HG03565 (cell line): ENCODE results near the gene LRRC9.

Experiments used
- ATAC-seq: cut with Tn5 transposase; IDR thresholded peaks from one replicate; pipeline ENCODE4 v1.9.1; 2021; ENCODE audit warnings: mild to moderate bottlenecking, moderate library complexity; ENCODE audit not compliant: unreplicated experiment

LRRC9 gene

DNA sequence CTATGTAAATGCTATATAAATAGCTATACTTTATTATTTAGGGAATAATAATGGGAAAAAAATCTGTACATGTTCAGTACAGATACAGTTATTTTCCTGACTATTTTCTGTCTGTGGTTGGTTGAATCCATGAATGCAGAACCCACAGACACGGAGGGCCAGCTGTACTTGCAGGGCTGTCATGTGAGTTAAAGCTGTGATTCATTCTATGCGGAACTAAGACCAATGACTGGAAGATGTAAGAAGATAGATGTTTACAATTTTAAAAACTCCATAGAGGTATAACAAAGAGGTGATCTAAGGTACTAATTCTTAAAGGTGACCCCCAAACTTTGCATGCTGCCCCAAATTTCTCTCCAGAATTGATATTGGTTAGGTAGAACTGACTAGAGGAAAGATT lies 186.4 kb downstream of the LRRC9 start:
- ATAC-seq: no peak

DNA sequence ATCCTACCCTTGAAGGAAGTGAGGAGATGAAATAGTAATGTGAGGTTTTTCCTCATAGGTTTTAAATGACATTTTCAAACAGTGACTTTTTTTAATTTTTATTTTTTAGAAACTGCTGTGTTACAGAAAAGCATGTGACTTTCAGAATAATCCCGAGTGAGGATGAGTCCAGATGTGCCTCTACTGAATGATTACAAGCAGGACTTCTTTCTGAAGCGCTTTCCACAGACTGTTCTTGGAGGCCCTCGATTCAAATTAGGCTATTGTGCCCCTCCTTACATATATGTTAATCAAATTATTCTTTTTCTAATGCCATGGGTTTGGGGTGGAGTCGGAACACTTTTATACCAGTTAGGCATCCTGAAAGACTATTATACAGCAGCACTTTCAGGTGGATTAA lies 187.5 kb downstream of the LRRC9 start:
- no peak for ATAC-seq

DNA sequence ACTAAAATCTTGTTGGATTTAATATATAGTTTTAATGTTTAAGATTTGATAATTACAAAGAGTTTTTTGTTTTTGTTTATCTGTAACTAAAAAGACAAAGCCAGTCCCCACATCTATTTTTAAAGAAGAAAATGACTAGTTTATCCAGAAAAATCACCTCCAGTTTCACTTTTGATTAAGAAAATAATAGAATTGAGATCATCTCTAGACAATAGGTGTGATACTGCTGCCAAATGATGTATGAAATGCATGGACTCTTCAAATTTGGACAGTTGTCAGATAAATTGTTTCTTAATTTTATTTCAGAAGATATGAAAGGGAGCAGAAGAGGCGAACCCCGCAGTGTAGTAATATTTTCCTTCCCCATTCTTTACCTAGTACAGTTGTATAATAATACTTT lies 191.8 kb downstream of the LRRC9 start:
- ATAC-seq: no peak
